K562 (cell line): ENCODE measurements around the gene ARID3C.

Source experiments
- HCFC1 ChIP-seq: IDR thresholded peaks from 2 replicates; pipeline ENCODE4 v1.6.1; 2012; ENCODE audit warnings: low read depth, low read length, improper control_type of control experiment
- RBFOX2 ChIP-seq: fragments of 200-400 bp; formaldehyde crosslinking; IDR thresholded peaks from 2 replicates; pipeline ENCODE4 v1.6.1; 2017; ENCODE audit warnings: low read depth, mild to moderate bottlenecking, low read length, moderate library complexity
- TBP ChIP-seq: optimal IDR thresholded peaks from 2 replicates; pipeline ENCODE3; 2011; ENCODE audit warnings: low read depth, low read length, improper control_type of control experiment
- TF ChIP-seq, protein P1 (sequence below), 3 experiments: IDR thresholded peaks in 2 of 3; conservative IDR thresholded peaks in 1 of 3; 2 replicates each; pipeline ENCODE4 v1.5.1; 2011 to 2012; ENCODE audit warnings: low read length in 3 of 3, mild to moderate bottlenecking in 3 of 3, control low read depth in 2 of 3, improper control_type of control experiment in 1 of 3, inconsistent platforms in 1 of 3, low read depth in 1 of 3, mixed read lengths in 1 of 3, moderate library complexity in 1 of 3; ENCODE audit not compliant: insufficient read depth in 2 of 3
- TF ChIP-seq, protein P2 (sequence below): conservative IDR thresholded peaks from 2 replicates; pipeline ENCODE4 v1.6.1; 2011; ENCODE audit warnings: low read depth, mild to moderate bottlenecking, low read length; ENCODE audit not compliant: control insufficient read depth

DNA sequence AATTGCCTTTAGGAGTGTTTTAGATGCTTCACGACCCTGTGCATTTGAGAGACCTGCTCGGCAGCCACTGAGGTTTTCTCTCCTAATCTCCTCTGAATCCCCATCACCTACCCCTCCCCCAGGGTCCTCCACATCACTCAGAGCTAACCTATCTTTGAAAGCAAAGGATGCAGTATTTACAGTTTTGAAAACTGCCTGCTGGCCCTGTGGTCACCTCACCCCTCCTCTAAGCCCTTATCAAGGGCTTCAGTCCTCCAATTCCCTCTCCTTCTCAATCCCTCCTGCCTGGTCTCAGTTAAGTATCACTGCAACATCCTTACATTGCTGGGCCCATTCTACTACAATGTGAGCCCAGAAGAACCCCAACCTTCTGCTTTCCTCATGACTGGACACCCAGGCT is 21.5 kb downstream of the ARID3C start:
- TF ChIP-seq, protein P1, sequence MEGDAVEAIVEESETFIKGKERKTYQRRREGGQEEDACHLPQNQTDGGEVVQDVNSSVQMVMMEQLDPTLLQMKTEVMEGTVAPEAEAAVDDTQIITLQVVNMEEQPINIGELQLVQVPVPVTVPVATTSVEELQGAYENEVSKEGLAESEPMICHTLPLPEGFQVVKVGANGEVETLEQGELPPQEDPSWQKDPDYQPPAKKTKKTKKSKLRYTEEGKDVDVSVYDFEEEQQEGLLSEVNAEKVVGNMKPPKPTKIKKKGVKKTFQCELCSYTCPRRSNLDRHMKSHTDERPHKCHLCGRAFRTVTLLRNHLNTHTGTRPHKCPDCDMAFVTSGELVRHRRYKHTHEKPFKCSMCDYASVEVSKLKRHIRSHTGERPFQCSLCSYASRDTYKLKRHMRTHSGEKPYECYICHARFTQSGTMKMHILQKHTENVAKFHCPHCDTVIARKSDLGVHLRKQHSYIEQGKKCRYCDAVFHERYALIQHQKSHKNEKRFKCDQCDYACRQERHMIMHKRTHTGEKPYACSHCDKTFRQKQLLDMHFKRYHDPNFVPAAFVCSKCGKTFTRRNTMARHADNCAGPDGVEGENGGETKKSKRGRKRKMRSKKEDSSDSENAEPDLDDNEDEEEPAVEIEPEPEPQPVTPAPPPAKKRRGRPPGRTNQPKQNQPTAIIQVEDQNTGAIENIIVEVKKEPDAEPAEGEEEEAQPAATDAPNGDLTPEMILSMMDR (IDR thresholded peaks at IDR 0.05 in 2 of 3, conservative IDR thresholded peaks at IDR 0.05 in 1 of 3; ENCODE audit: insufficient read depth in 2 of 3, low read depth in 1 of 3, low read length in 3 of 3) = no peak
- TF ChIP-seq TBP = no peak
- no peak for TF ChIP-seq HCFC1
- TF ChIP-seq, protein P2, sequence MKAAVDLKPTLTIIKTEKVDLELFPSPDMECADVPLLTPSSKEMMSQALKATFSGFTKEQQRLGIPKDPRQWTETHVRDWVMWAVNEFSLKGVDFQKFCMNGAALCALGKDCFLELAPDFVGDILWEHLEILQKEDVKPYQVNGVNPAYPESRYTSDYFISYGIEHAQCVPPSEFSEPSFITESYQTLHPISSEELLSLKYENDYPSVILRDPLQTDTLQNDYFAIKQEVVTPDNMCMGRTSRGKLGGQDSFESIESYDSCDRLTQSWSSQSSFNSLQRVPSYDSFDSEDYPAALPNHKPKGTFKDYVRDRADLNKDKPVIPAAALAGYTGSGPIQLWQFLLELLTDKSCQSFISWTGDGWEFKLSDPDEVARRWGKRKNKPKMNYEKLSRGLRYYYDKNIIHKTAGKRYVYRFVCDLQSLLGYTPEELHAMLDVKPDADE = no peak
- no peak for TF ChIP-seq RBFOX2
